RWPE2 (cell line): ENCODE results near the gene THSD7B.

Experiments used
- ATAC-seq: fragments of 200-7000 bp; cut with Tn5 transposase; 3 replicates; pipeline ENCODE4 v1.9.1; 2021; ENCODE audit warnings: low read depth
- DNase-seq: peaks from one replicate; pipeline ENCODE4 v3.0.0-alpha.2; 2020; ENCODE audit warnings: low spot score
- H3K27ac ChIP-seq: fragments of 450-650 bp; 2 replicates; pipeline ENCODE4 v1.5.1; 2017; ENCODE audit warnings: mild to moderate bottlenecking; ENCODE audit not compliant: poor library complexity, severe bottlenecking
- H3K27me3 ChIP-seq: fragments of 250-450 bp; sonication (Bioruptor Pico); 2 replicates; pipeline ENCODE4 v1.5.1; 2021; ENCODE audit warnings: mild to moderate bottlenecking, moderate library complexity; ENCODE audit not compliant: insufficient read depth, poor library complexity, severe bottlenecking
- H3K36me3 ChIP-seq: fragments of 250-450 bp; sonication (Bioruptor Pico); 2 replicates; pipeline ENCODE4 v1.5.1; 2020; ENCODE audit warnings: low read depth, mild to moderate bottlenecking, moderate library complexity
- H3K4me1 ChIP-seq: fragments of 250-450 bp; sonication (Bioruptor Pico); 2 replicates; pipeline ENCODE4 v1.5.1; 2021; ENCODE audit warnings: mild to moderate bottlenecking, moderate library complexity; ENCODE audit not compliant: insufficient read depth, poor library complexity, severe bottlenecking
- H3K4me3 ChIP-seq: fragments of 250-450 bp; sonication (Bioruptor Pico); 2 replicates; pipeline ENCODE4 v1.5.1; 2021; ENCODE audit warnings: mild to moderate bottlenecking, moderate library complexity; ENCODE audit not compliant: severe bottlenecking
- H3K9me3 ChIP-seq: fragments of 250-450 bp; sonication (Bioruptor Pico); 2 replicates; pipeline ENCODE4 v1.5.1; 2021; ENCODE audit warnings: mild to moderate bottlenecking, moderate library complexity; ENCODE audit not compliant: severe bottlenecking
- CTCF ChIP-seq: fragments of 450-650 bp; IDR thresholded peaks from one replicate; pipeline ENCODE4 v1.5.1; 2017; ENCODE audit warnings: mild to moderate bottlenecking, moderate library complexity; ENCODE audit not compliant: poor library complexity, severe bottlenecking

Gene THSD7B

GRCh38 chr2:137179542-137179941, 414.2 kb downstream of the THSD7B start:
- peaks cover 28% of the 10 kb centered on the region for H3K4me1 ChIP-seq
- peak overlapping the region; percentile 98 for H3K27ac ChIP-seq
- no peak for DNase-seq
- no peaks in the 10 kb centered on the region for H3K9me3 ChIP-seq
- H3K36me3 ChIP-seq, result no peaks in the 10 kb centered on the region
- no peaks in the 10 kb centered on the region for H3K27me3 ChIP-seq
- ATAC-seq, result peak; percentile 93
- no peak for TF ChIP-seq CTCF
- H3K4me3 ChIP-seq, result no peak overlapping the region

- H3K27me3 ChIP-seq, result no peaks in the 10 kb centered on the region
- TF ChIP-seq CTCF, result no peak
- peaks cover 28% of the 10 kb centered on the region for H3K4me1 ChIP-seq
- no peak overlapping the region for H3K4me3 ChIP-seq
- no peaks in the 10 kb centered on the region for H3K9me3 ChIP-seq
- DNase-seq (no peak), ATAC-seq (no peak)
- H3K27ac ChIP-seq, result peak overlapping the region; percentile 98
- no peaks in the 10 kb centered on the region for H3K36me3 ChIP-seq
Observed at GRCh38 chr2:137180012-137180411, 414.7 kb downstream of the THSD7B start.

GRCh38 chr2:137181370-137181769, 416.0 kb downstream of the THSD7B start:
- no peak for ATAC-seq
- H3K36me3 ChIP-seq, result no peaks in the 10 kb centered on the region
- no peaks in the 10 kb centered on the region for H3K27me3 ChIP-seq
- DNase-seq, result no peak
- H3K4me1 ChIP-seq, result peaks cover 28% of the 10 kb centered on the region
- H3K9me3 ChIP-seq, result no peaks in the 10 kb centered on the region
- H3K27ac ChIP-seq, result peak overlapping the region; percentile 98
- H3K4me3 ChIP-seq, result no peak overlapping the region
- no peak for TF ChIP-seq CTCF

GRCh38 chr2:137182071-137182470, 416.7 kb downstream of the THSD7B start:
- no peak for ATAC-seq
- TF ChIP-seq CTCF, result no peak
- Histone ChIP-seq H3K36me3 (no peaks in the 10 kb centered on the region), H3K27me3 (no peaks in the 10 kb centered on the region), H3K9me3 (no peaks in the 10 kb centered on the region), H3K27ac (no peak overlapping the region), H3K4me3 (no peak overlapping the region), H3K4me1 (peaks cover 28% of the 10 kb centered on the region)
- DNase-seq, result no peak

- DNase-seq, result no peak
- no peak for TF ChIP-seq CTCF
Observed at GRCh38 chr2:137183206-137183898, 418.0 kb downstream of the THSD7B start.

More at GRCh38 chr2:137183206-137183898, 418.0 kb downstream of the THSD7B start:
- Histone ChIP-seq H3K36me3 (no peaks in the 10 kb centered on the region), H3K4me3 (no peak overlapping the region), H3K27me3 (no peaks in the 10 kb centered on the region), H3K4me1 (peaks cover 24% of the 10 kb centered on the region), H3K9me3 (no peaks in the 10 kb centered on the region), H3K27ac (no peak overlapping the region)
- no peak for ATAC-seq
